Liver (tissue), 9 donors: ENCODE results near the gene MRPS23. TPM values are rescaled to one million over a fixed set of nuclear protein-coding genes. Genes with fewer than 3 reads are reported as not detected.

Experiments
- DNase-seq: peaks from one replicate; pipeline ENCODE4 v3.0.0-alpha.2; 2017; ENCODE audit warnings: low spot score
- H3K27ac ChIP-seq, 2 donors: one replicate each; pipeline ENCODE4 v1.7.0; 2013; ENCODE audit warnings: inconsistent platforms in 2 of 2, low read length in 2 of 2, control low read depth in 1 of 2, low read depth in 1 of 2, mild to moderate bottlenecking in 1 of 2
- H3K27me3 ChIP-seq, 4 donors: one replicate each; pipeline versions ENCODE4 v1.6.1 to v1.7.0; 2013; ENCODE audit warnings: low read length in 3 of 4, inconsistent platforms in 1 of 4, mild to moderate bottlenecking in 1 of 4, moderate library complexity in 1 of 4; ENCODE audit not compliant: control insufficient read depth in 4 of 4, insufficient read depth in 4 of 4
- H3K36me3 ChIP-seq, 4 donors: one replicate each; pipeline versions ENCODE4 v1.6.1 to v1.7.0; 2013; ENCODE audit warnings: low read length in 3 of 4, mild to moderate bottlenecking in 3 of 4, low read depth in 1 of 4, moderate library complexity in 1 of 4; ENCODE audit not compliant: control insufficient read depth in 4 of 4, insufficient read depth in 3 of 4
- H3K4me1 ChIP-seq, 4 donors: one replicate each; pipeline versions ENCODE4 v1.6.1 to v1.7.0; 2013; ENCODE audit warnings: low read length in 3 of 4, mild to moderate bottlenecking in 3 of 4, moderate library complexity in 1 of 4; ENCODE audit not compliant: control insufficient read depth in 4 of 4, insufficient read depth in 4 of 4
- H3K4me3 ChIP-seq, 3 donors: one replicate each; pipeline versions ENCODE4 v1.6.1 to v1.7.0; 2013; ENCODE audit warnings: low read length in 3 of 3, control low read depth in 1 of 3, low read depth in 1 of 3, mild to moderate bottlenecking in 1 of 3
- H3K9ac ChIP-seq, 2 donors: one replicate each; pipeline ENCODE4 v1.7.0; 2013; ENCODE audit warnings: low read length in 2 of 2, mild to moderate bottlenecking in 2 of 2, moderate library complexity in 2 of 2, control low read depth in 1 of 2, low read depth in 1 of 2
- H3K9me3 ChIP-seq, 4 donors: one replicate each; pipeline versions ENCODE4 v1.6.1 to v1.7.0; 2013; ENCODE audit warnings: low read length in 3 of 4; ENCODE audit not compliant: control insufficient read depth in 4 of 4
- EGR1 ChIP-seq, 2 donors: IDR thresholded peaks; 2 replicates each; pipeline ENCODE4 v1.6.1; 2016 to 2018; ENCODE audit warnings: antibody characterized with exemption in 2 of 2, low read depth in 2 of 2
- FOXA1 ChIP-seq: IDR thresholded peaks from 2 replicates; pipeline ENCODE4 v1.6.1; 2016; ENCODE audit warnings: antibody characterized with exemption
- GABPA ChIP-seq, 2 donors: IDR thresholded peaks in 1 of 2; conservative IDR thresholded peaks in 1 of 2; 2 replicates each; pipeline ENCODE4 v1.6.1; 2016; ENCODE audit warnings: antibody characterized with exemption in 2 of 2, mild to moderate bottlenecking in 1 of 2, moderate library complexity in 1 of 2
- HNF4A ChIP-seq, 2 donors: conservative IDR thresholded peaks; 2 replicates each; pipeline ENCODE4 v1.6.1; 2016; ENCODE audit warnings: antibody characterized with exemption in 2 of 2, mild to moderate bottlenecking in 2 of 2
- RAD21 ChIP-seq, 2 donors: IDR thresholded peaks; 2 replicates each; pipeline ENCODE4 v1.6.1; 2016; ENCODE audit warnings: antibody characterized with exemption in 2 of 2, mild to moderate bottlenecking in 2 of 2
- SP1 ChIP-seq: IDR thresholded peaks from 2 replicates; pipeline ENCODE4 v1.6.1; 2018; ENCODE audit warnings: antibody characterized with exemption, mild to moderate bottlenecking
- TAF1 ChIP-seq: conservative IDR thresholded peaks from 2 replicates; pipeline ENCODE4 v1.6.1; 2016; ENCODE audit warnings: antibody characterized with exemption, mild to moderate bottlenecking
- ZBTB33 ChIP-seq: IDR thresholded peaks from 2 replicates; pipeline ENCODE4 v1.6.1; 2016; ENCODE audit warnings: antibody characterized with exemption
- WGBS: extraction: QIAGEN DNeasy Blood & Tissue Kit; methylation state at CpG from one replicate; pipeline ENCODE4 v1.1.7; 2013; 5-methylcytosine and 5-hydroxymethylcytosine counted together
- polyA plus RNA-seq, 2 donors: library from polyadenylated mRNA; stranded (reverse) in 1 of 2; unstranded in 1 of 2; fragments of 200-250 nt in 1 of 2; fragments of >200 nt in 1 of 2; fragmentation: Nextera tagmentation in 1 of 2; extraction: Ambion mirVana in 1 of 2; gene quantifications; one replicate each; pipeline versions ENCODE4 v1.2.1 to v1.2.3, GENCODE V29; 2013 to 2015
- total RNA-seq, 2 donors: library from RNA; depleted of rRNA; stranded (reverse); fragments of >200 nt; gene quantifications; one replicate each; pipeline ENCODE4 v1.2.3, GENCODE V29; 2014
- TF ChIP-seq, protein P1 (sequence below): IDR thresholded peaks from 2 replicates; pipeline ENCODE4 v1.6.1; 2016; ENCODE audit warnings: antibody characterized with exemption, mild to moderate bottlenecking
- TF ChIP-seq, protein P2 (sequence below): fragments of 150-350 bp; IDR thresholded peaks from 2 replicates; pipeline ENCODE4 v1.5.1; 2017; ENCODE audit warnings: improper control_type of control experiment, low read depth, low read length; ENCODE audit not compliant: missing input control
- TF ChIP-seq, protein P3 (sequence below): IDR thresholded peaks from 2 replicates; pipeline ENCODE4 v1.6.1; 2016; ENCODE audit warnings: antibody characterized with exemption
- donor health status: healthy.
- donor health status: healthy.
- donor health status: healthy.
- donor health status: healthy.
- donor health status: healthy.

The MRPS23 gene
- total and polyA plus RNA-seq, 4 donors, result 9.8 to 24.3 (median 16.9) TPM

DNA sequence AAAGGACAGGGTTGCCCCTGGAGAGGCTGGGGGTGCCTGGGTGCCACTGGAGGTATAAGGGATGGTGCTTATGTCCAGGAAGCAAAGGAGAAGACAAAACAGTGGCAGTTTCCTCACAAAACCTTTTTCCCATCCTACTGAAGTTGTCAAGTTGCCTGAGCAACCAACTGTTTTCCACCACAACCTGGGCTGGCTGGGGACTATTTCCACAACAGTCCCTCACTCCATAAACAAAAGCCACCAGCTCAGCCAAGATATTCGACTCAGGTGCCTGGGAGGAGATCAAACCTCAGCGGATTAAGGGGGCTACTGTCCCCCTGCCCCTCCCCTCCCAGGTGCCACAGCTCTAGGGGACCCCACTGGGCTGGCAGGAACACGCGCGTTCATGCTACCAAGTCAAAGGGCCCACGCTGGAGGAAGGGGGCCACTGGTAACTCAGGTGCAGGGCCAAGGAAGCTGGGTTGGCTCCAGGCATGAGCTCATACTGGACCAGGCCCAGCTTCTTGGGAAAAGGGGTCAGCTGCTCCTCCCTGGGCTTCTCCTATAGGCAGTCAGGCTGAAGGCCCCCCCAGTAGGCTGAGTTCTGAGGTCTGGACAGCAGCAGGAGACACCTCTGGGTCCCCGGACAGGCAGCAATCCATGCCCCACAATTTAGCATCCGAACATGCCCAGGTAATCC is 45.7 kb upstream of the MRPS23 start:
- H3K4me1 ChIP-seq, result peaks cover 2 to 19% (median 10%) of the 10 kb centered on the region in 4 donors
- no peak overlapping the region for H3K9ac ChIP-seq
- DNase-seq, result no peak
- no peak for TF ChIP-seq SP1
- TF ChIP-seq EGR1 (IDR thresholded peaks at IDR 0.05; ENCODE audit: low read depth in 2 of 2), result no peak
- no peak for TF ChIP-seq GABPA (IDR thresholded peaks at IDR 0.05 in 1 of 2, conservative IDR thresholded peaks at IDR 0.05 in 1 of 2)
- no peak for TF ChIP-seq RAD21 (IDR thresholded peaks at IDR 0.05)
- WGBS, result 86% methylated on average over 8 of the region's 8 CpGs
- H3K9me3 ChIP-seq, result no peaks in the 10 kb centered on the region
- H3K27ac ChIP-seq, result no peak overlapping the region
- no peak overlapping the region for H3K4me3 ChIP-seq
- H3K36me3 ChIP-seq, result no peaks in the 10 kb centered on the region
- no peaks in the 10 kb centered on the region for H3K27me3 ChIP-seq

GRCh38 chr17:57894848-57895247 is 45.0 kb upstream of the MRPS23 start:
- peaks cover 2 to 19% (median 10%) of the 10 kb centered on the region in 4 donors for H3K4me1 ChIP-seq
- WGBS, result 94% methylated on average over 1 of the region's 1 CpG

More at GRCh38 chr17:57894848-57895247, 45.0 kb upstream of the MRPS23 start:
- no peak for DNase-seq
- Histone ChIP-seq H3K27ac (no peak overlapping the region), H3K4me3 (no peak overlapping the region), H3K9me3 (no peaks in the 10 kb centered on the region), H3K9ac (no peak overlapping the region), H3K36me3 (no peaks in the 10 kb centered on the region), H3K27me3 (no peaks in the 10 kb centered on the region)
- TF ChIP-seq SP1 (no peak), HNF4A (conservative IDR thresholded peaks at IDR 0.05) (no peak), FOXA1 (no peak), GABPA (IDR thresholded peaks at IDR 0.05 in 1 of 2, conservative IDR thresholded peaks at IDR 0.05 in 1 of 2) (no peak), ZBTB33 (no peak), TAF1 (no peak)
- TF ChIP-seq, protein P1, sequence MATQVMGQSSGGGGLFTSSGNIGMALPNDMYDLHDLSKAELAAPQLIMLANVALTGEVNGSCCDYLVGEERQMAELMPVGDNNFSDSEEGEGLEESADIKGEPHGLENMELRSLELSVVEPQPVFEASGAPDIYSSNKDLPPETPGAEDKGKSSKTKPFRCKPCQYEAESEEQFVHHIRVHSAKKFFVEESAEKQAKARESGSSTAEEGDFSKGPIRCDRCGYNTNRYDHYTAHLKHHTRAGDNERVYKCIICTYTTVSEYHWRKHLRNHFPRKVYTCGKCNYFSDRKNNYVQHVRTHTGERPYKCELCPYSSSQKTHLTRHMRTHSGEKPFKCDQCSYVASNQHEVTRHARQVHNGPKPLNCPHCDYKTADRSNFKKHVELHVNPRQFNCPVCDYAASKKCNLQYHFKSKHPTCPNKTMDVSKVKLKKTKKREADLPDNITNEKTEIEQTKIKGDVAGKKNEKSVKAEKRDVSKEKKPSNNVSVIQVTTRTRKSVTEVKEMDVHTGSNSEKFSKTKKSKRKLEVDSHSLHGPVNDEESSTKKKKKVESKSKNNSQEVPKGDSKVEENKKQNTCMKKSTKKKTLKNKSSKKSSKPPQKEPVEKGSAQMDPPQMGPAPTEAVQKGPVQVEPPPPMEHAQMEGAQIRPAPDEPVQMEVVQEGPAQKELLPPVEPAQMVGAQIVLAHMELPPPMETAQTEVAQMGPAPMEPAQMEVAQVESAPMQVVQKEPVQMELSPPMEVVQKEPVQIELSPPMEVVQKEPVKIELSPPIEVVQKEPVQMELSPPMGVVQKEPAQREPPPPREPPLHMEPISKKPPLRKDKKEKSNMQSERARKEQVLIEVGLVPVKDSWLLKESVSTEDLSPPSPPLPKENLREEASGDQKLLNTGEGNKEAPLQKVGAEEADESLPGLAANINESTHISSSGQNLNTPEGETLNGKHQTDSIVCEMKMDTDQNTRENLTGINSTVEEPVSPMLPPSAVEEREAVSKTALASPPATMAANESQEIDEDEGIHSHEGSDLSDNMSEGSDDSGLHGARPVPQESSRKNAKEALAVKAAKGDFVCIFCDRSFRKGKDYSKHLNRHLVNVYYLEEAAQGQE, result no peak
- TF ChIP-seq, protein P2, sequence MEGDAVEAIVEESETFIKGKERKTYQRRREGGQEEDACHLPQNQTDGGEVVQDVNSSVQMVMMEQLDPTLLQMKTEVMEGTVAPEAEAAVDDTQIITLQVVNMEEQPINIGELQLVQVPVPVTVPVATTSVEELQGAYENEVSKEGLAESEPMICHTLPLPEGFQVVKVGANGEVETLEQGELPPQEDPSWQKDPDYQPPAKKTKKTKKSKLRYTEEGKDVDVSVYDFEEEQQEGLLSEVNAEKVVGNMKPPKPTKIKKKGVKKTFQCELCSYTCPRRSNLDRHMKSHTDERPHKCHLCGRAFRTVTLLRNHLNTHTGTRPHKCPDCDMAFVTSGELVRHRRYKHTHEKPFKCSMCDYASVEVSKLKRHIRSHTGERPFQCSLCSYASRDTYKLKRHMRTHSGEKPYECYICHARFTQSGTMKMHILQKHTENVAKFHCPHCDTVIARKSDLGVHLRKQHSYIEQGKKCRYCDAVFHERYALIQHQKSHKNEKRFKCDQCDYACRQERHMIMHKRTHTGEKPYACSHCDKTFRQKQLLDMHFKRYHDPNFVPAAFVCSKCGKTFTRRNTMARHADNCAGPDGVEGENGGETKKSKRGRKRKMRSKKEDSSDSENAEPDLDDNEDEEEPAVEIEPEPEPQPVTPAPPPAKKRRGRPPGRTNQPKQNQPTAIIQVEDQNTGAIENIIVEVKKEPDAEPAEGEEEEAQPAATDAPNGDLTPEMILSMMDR, result no peak
- TF ChIP-seq, protein P3, sequence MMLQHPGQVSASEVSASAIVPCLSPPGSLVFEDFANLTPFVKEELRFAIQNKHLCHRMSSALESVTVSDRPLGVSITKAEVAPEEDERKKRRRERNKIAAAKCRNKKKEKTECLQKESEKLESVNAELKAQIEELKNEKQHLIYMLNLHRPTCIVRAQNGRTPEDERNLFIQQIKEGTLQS, result no peak
